Myocyte (in vitro differentiated cells): ENCODE measurements around the gene NET1. TPM values are rescaled to one million over a fixed set of nuclear protein-coding genes. Genes with fewer than 3 reads are reported as not detected.

Experiments used
- DNase-seq: peaks from one replicate; pipeline ENCODE4 v3.0.0-alpha.2; 2012; ENCODE audit warnings: low read depth
- total RNA-seq: library from RNA; depleted of rRNA; stranded (reverse); fragments of >200 nt; gene quantifications from 2 replicates; pipeline ENCODE4 v1.2.3, GENCODE V29; 2014

The NET1 gene
- total RNA-seq, 1 donor from 2014 or later = 31.6 TPM

DNA sequence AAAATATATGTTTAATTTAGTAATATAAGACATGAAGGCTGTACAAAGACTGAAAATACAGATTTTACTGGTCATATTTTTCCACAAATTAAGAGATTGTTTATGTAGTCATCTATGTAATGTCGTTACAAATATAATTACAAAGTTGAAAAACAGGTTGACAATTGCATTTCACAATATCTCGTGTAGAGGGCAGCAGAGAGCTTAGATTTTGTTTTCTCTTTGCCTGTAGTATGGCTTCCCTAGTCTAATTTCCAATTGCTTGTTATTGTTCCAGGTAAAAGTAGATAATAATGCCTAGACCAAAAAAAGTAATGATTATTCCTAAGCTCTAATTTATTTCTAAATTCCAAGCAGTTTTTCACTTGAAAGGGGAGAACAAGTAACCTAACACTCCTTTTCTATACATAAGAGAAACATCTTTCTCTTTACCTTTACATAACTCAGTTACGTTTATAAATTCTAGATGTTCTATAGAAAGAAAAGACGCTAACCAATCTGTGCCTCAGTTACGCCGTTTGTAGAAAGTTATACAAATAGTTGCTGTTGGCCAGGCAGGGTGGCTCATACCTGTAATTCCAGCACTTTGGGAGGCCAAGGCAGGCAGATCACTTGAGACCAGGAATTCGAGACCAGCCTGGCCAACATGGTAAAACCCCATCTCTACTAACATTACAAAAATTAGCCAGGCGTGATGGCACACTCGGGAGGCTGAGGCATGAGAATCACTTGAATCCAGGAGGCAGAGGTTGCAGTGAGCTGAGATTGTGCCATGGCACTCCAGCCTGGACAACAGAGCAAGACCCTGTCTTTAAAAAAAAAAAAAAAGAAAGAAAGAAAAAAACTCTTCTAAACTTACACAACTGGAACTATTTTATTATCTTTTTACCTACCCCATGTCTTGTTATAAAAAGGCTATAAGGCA, 30.0 kb downstream of the NET1 start:
- DNase-seq = peak; percentile 75

DNA sequence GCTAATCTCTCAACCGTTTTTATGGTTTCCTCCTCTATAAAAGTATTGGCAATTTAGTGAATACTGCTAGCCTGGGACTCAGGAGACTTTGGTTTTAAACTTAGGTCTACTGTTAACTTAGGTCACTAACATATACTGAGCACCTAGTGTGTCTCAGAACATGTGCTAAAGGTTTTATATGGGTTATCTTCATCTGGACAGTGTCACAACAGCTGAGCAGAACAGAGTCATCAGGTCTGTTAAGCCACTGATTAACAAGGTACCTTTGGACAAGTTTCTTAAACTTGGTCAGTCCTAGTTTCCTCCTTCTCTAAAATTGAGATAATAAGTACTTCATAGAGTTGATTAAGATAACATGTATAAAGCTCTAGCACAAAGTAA, 30.6 kb downstream of the NET1 start:
- no peak for DNase-seq

DNA sequence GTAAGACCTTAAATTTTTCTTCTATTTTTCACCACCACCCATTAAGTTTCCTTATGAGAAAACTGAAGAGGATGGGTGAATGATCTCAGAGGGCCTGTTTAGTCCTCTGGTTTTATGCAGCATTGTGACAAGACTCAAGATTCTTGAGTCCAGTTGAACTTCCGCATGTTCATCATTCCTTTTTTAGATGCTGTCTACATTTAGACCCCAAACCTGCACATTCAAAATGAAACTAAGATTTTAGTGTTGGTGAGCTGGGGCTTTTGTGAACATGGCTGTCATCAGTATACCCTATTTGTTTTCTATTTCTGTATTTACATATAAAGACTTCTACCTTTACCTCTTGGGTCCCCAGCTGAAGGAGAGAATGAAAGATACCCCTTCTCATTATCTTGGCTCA, 31.1 kb downstream of the NET1 start:
- DNase-seq = no peak

DNA sequence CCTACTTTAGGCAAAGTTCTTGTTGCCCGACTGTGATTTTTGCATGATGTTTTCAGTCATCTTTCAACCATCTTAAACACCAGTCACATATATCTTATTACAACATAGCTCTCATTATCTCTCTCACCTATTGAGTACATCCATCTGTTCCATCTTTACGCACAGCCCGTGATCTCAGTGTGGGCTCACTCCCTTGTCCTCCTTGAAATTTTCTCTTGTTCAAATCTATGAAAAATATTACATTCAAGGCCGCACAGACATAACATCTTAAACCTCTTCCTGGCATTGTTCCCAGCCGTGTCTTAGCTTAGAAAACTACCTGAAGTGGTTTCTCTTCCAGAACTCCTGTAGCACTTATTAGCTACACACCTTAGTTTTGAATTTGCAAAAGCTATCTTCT, 32.6 kb downstream of the NET1 start:
- no peak for DNase-seq

DNA sequence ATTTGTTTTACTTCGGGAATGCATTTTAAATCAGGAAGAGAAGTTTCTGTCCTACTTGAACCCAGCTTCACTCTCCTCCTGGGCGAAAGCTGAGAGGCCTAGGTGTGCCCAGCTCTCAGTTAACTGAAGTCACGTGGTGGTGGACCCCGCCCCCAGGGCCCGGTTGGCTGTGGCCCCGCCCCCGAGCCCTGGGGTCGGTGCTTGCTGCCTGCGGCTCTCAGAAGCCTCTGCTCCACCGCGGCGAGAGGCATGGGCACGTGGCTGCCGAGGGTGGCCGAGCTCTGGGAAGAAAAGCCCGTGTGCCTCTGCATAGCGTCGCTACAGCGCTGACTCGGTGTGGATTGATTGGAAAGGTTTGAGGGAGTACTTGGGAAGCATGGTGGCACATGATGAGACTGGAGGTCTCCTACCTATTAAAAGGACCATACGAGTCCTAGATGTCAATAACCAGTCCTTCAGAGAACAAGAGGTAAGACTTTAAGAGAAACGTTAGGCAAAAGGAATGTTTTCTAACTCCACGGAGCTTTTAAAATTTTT, 34.1 kb downstream of the NET1 start:
- peak; percentile 94 for DNase-seq

DNA sequence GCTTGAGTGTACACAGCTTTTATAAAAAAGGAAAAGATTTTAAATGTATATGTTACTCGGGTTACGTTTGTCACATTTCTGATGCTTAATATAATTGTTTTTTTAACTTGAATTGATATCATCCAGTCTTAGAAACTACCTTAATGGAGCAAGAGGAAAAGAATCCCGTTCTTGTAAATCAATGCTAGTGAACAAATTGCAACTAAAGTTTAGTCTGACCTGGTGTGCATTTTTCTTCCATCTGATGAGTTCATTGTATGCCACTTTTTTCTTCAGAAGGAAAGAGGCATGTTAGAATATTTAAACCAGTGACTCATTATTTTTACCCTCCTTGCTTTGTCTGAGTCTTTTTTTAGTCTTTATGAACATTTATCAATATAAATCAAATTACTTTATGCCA, 34.7 kb downstream of the NET1 start:
- DNase-seq = no peak

DNA sequence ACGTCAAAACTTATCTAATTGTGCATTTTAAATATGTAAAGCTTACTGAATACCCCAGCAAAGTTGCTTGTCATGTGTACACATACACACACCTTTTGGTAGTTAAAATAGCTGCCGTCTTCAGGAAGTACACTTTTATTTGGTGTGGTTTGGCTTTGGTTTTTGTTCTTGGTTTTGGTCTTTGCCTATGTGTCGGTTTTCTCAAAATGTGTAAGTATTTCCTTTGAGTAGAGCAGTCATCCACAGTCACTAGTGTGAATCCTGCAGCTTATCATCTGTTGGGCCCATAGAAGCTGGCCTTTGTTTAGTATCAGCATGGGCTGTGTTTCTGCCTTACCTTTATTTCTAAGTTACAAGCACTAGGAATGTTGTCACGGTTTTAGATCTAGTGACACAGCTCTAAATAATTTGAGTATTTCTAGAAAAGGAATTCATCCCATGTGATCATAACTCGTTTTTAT, 35.3 kb downstream of the NET1 start:
- DNase-seq = no peak

DNA sequence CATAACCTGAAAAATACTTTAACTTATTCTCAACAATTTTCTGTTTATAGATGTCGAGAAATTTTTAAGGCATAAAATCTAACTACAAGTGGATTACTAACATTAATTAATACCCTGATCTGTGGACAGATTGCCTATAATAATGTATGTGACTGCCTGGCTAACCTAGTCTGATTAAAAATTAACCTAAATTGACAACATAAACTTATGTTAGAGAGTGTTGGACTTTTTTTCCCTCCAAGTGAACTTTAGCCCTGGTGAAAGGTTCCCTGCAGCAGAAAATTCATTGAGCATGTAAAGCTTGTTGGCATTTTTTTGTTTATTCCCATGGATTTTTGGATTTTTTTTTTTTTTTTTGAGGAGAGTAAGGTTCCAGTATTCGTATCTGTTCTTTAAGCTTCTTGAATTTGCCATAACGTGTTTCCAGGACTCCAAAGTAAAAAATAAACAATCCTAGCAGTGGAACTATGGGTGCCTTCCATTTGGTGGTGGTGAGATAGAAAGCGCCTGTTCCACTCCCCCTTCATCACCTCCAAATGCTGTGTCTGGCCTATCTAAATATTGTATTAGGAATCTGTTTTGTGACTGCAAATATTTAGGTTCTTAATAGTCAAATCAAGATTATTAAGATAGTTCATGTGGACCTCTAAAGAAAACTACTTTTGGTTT, 36.1 kb downstream of the NET1 start:
- DNase-seq = peak; percentile 12

DNA sequence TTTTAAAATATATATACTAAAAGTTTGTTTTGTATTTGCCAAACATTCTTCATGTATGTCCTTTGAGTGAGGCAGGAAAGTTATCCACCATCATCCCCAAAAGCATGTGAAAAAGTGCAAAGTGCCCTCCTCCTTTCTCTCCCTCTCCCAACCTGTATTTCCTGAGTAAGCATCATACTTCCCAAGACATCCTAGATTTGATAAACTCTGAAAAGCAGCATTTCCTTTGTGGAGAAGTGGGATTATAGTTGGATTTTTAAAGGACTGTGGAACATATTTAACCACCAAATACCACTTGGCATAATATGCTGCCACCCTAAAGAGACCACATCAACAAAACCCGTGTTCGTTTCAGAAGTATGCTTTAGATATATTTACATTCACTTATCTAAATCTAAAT, 36.9 kb downstream of the NET1 start:
- DNase-seq = peak; percentile 23

DNA sequence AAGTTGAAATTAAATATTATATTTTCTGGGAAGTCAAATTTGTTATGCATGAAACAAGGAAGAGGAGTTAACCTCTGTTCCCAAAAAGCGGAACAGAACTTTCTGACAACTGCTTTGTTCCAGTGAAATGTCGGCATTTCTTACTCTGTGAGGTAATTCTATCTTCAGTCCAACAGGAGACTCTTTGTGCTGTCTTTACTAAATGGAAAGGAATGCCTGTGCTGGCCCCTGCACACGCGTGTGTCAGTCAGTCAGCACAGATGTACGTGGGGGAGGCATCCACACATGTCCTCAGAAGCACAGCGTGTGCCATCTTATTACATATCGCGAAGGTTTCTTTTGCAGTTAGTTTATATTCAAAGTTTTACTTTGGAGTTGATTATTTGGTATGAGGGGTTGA, 37.5 kb downstream of the NET1 start:
- peak; percentile 81 for DNase-seq

DNA sequence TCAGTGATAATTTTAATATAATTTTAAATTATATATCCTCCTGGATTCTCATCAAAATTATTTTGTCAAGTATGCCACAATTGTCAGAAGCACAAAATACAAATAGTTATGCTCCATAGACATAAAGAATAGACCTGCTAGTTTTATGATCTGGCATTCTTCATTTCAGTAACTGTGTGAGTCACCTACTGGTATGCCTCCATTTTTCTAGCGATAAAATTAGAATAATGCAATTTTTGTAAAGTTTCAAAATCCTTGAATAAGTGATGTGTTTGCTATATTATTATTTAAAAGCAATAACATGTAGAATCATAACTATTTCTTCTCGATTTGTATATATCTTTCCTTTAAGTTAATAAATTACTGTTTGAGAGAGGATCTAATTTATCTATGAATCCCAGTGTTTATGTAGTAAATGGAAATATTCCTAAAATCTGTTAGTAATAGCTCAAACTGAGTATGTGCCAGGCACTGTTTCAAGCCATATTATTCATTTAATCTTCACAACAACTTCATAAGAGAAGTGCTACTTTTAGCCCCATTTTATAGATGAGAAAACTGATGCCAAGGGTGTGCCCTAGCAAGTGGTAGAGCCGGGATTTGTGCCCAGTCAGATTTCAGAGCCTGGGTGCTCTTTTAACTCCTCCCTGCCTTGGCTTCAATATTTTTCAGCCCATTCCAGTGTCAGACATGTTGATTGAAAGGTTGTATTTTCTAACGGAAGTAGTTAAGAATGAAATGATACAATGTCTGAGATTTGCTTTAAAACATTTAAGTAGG, 38.4 kb downstream of the NET1 start:
- DNase-seq = no peak

DNA sequence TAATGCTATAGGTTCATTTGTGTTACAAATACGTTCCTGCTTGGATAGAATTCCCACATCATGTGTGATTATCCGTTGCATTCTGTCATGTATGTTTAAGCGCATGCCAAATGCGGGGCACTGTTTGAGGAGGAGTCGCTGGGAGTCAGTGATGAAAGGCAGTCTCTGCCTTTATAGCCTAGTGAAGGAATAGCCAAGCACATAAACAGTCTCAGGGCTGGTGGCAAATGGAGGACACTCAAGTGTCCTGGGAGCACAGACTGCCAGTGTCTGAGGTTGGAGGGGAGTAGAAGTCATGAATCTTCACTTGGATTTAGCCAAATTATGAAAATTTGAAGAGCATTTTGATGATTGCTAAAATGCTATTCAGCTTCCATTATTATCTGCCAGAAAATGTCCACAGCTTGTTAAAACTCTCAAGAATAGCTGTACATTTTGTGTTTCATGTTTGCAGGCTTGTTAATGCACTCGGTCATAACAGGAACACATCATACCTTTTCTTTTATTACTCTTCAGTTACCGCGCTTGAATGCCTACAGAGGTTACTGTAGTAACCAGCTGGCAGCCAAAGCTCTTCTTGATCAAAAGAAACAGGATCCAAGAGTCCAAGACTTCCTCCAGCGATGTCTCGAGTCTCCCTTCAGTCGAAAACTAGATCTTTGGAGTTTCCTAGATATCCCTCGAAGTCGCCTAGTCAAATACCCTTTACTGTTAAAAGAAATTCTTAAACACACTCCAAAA, 41.6 kb downstream of the NET1 start:
- no peak for DNase-seq

DNA sequence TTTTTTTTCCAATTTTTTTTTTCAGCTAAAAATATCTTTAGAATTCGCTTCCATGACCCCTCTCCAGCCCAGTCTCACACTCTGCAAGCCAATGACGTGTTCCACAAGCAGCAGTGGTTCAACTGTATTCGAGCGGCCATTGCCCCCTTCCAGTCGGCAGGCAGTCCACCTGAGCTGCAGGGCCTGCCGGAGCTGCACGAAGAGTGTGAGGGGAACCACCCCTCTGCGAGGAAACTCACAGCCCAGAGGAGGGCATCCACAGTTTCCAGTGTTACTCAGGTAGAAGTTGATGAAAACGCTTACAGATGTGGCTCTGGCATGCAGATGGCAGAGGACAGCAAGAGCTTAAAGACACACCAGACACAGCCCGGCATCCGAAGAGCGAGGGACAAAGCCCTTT, 44.2 kb downstream of the NET1 start:
- no peak for DNase-seq

DNA sequence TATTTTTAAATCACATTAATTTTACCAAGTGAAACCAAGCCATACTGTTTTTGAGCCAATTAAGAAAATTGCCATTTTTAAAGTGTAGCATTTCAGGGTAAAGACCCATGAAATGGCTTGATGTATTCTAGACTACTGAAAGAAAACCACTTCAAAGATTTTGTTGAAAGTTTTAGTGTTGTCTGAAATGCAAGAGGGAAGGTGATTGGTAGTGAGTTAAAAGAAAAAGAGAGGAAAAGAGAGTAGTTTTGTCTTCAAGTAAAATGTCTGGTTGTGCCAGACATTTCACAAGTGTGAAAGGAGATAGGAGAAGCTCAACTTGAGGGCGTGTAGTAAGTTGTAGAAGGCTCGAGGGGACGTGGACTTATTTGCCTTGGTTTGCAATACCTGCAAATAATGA, 45.4 kb downstream of the NET1 start:
- no peak for DNase-seq

DNA sequence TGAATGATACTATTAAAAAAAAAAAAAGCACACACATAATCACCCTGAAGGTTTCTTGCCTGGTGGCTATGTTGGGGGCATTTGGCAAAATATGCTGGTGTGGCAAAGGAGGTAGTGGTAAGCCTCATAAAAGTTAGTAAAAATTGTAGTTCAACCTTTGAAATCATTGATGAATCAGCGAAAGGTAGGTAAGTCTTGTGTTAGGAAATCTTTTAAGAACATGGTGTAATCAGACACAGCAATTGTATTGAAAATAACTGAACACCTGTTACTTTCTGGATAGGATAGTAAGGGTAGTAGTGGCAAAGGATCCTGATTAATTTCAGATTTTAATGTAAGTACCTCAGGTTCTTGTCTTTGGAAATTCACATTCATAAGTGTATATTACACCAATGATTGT, 46.1 kb downstream of the NET1 start:
- no peak for DNase-seq

DNA sequence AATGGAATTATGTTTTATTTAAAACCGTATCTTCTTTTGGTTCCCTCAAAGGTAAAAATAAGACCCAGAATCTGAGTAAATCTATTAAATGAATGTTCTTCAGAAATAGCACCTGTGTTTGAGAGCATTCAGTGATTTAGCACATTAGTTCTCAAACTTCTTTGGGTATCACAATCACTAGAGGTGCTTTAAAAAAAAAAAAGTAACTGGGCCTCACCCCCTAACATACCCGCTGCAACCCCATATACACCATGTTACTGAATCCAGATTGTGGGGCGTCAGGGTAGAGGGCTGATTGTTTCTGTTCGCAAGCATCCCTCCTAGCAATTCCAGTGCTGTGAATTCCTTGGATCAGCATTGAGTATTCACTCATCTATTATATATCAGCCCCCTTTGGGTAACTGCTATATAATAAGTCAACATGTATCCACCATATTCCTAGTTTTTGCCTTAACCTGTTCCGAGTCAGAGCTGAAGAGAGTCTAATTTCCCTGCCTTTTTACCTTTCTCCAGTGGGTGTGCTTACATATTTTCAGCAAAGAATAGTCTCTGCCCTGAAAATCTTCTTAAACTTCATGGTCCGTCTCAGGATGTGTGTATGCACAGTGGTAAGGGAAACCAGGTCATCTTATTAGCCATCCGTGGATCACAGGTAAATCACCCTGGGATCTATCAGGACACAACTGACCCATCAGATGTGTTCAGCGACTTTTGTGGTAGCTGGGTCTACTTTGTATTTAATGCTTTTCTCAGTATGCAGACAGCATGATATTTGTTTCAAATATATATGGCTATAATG, 46.8 kb downstream of the NET1 start:
- DNase-seq = no peak

DNA sequence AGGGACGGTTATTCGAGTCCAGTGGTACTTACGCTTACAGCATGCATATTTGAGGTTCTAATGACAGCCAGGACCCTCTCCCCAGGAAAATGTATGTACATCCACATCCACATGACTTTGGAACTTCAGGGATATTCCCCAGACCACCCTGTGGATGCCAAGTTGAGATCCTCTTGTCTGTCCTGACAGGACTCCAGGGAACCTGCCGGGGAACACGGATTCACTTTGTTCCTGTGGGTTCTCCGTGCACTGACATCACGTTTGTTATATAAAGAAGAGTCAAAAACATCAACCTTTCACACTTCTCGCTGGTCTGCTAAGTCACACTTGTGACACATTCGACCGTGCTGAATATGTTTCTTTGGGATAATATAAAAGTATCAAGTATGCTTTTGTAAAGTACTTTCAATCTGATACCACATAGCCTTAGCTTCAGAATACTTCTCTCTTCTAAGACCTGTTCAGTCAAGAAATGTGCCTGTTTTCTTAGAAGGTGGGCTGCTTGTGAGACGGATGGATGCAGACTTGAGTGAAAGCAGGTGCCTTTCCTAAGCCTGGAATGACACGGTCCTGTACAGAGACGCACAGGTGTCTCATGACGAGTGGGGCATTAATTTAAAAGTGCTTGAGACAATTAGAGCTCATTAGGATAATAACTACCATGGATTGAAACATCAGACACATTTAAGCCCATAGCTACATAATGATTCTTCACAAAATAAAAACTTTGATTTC, 48.3 kb downstream of the NET1 start:
- no peak for DNase-seq

DNA sequence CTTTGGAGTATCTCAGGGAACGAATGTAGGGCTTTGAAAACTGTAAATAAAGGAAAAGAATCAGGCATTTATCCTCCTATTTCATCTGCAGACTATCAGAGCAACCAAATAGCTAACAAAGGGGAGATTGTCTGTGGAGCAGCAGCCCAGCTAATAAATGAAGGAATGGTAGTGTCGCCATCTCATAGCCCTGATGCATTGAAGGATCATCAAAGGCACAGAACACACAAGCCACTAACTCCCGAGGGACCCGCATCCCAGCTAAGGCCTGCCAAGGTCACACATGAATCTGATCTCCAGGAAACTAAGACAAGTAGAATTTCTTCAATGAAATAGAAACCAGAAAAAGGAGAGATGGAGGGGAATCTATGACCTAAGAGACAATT, 48.8 kb downstream of the NET1 start:
- DNase-seq = no peak
